OCI-LY1 (cell line): ENCODE data around the gene NPAS3.

ENCODE experiments used
- H2AFZ ChIP-seq: fragments of 200-600 bp; sonication (generic), shearing (Covaris generic); 2 replicates; pipeline ENCODE4 v1.6.0; 2014; ENCODE audit warnings: antibody characterized with exemption, mild to moderate bottlenecking, low read length
- H3F3A ChIP-seq: fragments of 200-600 bp; sonication (generic), shearing (Covaris generic); 2 replicates; pipeline ENCODE4 v1.6.0; 2014; ENCODE audit warnings: mild to moderate bottlenecking, antibody characterized with exemption, low read length, moderate library complexity; ENCODE audit not compliant: insufficient read depth
- H3K27ac ChIP-seq: fragments of 200-600 bp; sonication (generic); 2 replicates; pipeline ENCODE4 v1.5.1; 2014; ENCODE audit warnings: low read length, mixed run types, mild to moderate bottlenecking, low read depth; ENCODE audit not compliant: poor library complexity, severe bottlenecking
- H3K27me3 ChIP-seq: fragments of 200-600 bp; sonication (generic); 2 replicates; pipeline ENCODE4 v1.6.0; 2014; ENCODE audit warnings: antibody characterized with exemption, mild to moderate bottlenecking, low read length, moderate library complexity; ENCODE audit not compliant: insufficient read depth
- H3K36me3 ChIP-seq: fragments of 200-600 bp; sonication (generic); 2 replicates; pipeline ENCODE4 v1.6.1; 2014; ENCODE audit warnings: mild to moderate bottlenecking, antibody characterized with exemption, low read length, moderate library complexity, mixed read lengths; ENCODE audit not compliant: insufficient read depth
- H3K4me1 ChIP-seq: fragments of 200-600 bp; sonication (generic); 2 replicates; pipeline ENCODE4 v1.5.1; 2014; ENCODE audit warnings: mild to moderate bottlenecking, low read length, moderate library complexity; ENCODE audit not compliant: insufficient read depth, severe bottlenecking
- H3K4me2 ChIP-seq: fragments of 200-600 bp; sonication (generic), shearing (Covaris generic); 2 replicates; pipeline ENCODE4 v1.6.1; 2014; ENCODE audit warnings: low read length
- H3K4me3 ChIP-seq: fragments of 200-600 bp; sonication (generic); 2 replicates; pipeline ENCODE4 v1.5.1; 2014; ENCODE audit warnings: low read length, low read depth, mild to moderate bottlenecking, mixed read lengths; ENCODE audit not compliant: poor library complexity, severe bottlenecking
- H3K79me2 ChIP-seq: fragments of 200-600 bp; shearing (Covaris generic); 2 replicates; pipeline ENCODE4 v1.6.1; 2016; ENCODE audit warnings: mixed run types, low read length, mixed read lengths; ENCODE audit not compliant: insufficient read depth
- H3K9ac ChIP-seq: fragments of 200-600 bp; sonication (generic), shearing (Covaris generic); 2 replicates; pipeline ENCODE4 v1.6.1; 2014; ENCODE audit warnings: mild to moderate bottlenecking, low read length, mixed read lengths
- H3K9me2 ChIP-seq: fragments of 200-600 bp; sonication (generic), shearing (Covaris generic); 2 replicates; pipeline ENCODE4 v1.6.1; 2014; ENCODE audit warnings: low read depth, mild to moderate bottlenecking, low read length, mixed read lengths
- H3K9me3 ChIP-seq: fragments of 200-600 bp; shearing (Covaris generic); 2 replicates; pipeline ENCODE4 v1.6.1; 2014; ENCODE audit warnings: low read length, mixed read lengths
- H4K20me1 ChIP-seq: fragments of 200-600 bp; sonication (generic), shearing (Covaris generic); 2 replicates; pipeline ENCODE4 v1.6.0; 2016; ENCODE audit warnings: mild to moderate bottlenecking, low read length; ENCODE audit not compliant: insufficient read depth
- CTCF ChIP-seq: fragments of 200-600 bp; sonication (generic), shearing (Covaris generic); IDR thresholded peaks from 2 replicates; pipeline ENCODE4 v1.5.1; 2017; ENCODE audit warnings: mild to moderate bottlenecking, antibody characterized with exemption, low read length, moderate library complexity, mixed read lengths
- EZH2 ChIP-seq: fragments of 200-600 bp; sonication (generic), shearing (Covaris generic); IDR thresholded peaks from 2 replicates; pipeline ENCODE4 v1.8.0; 2017; ENCODE audit warnings: borderline replicate concordance, mixed run types, mild to moderate bottlenecking, antibody characterized with exemption, low read length, moderate library complexity, mixed read lengths

Gene NPAS3

DNA sequence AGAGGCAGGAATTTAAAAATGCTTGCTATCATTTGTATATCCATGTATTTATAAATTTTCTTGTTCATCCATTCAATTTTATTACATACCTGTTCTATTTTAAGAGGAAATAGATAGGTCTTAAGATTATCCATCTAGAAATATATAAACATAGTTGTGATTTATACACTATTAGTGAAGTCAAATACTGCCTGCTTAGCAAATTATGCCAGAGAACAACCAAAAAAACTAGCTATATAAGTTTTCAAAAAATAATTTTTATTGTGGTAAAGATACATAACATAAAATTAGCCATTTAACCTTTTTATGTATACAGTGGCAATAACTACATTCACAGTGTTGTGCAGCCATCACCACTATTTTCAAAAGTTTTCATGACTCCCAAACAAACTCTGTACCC, 237.3 kb downstream of the NPAS3 start:
- Histone ChIP-seq H3K27ac (no peak overlapping the region), H3F3A (no peaks in the 10 kb centered on the region), H3K9me3 (no peaks in the 10 kb centered on the region), H3K4me1 (no peaks in the 10 kb centered on the region), H3K4me2 (no peak overlapping the region), H3K4me3 (no peak overlapping the region), H3K9ac (no peak overlapping the region), H3K79me2 (no peaks in the 10 kb centered on the region), H3K36me3 (no peaks in the 10 kb centered on the region), H3K9me2 (no peaks in the 10 kb centered on the region), H4K20me1 (no peaks in the 10 kb centered on the region), H3K27me3 (no peaks in the 10 kb centered on the region), H2AFZ (no peak overlapping the region)
- TF ChIP-seq EZH2 (no peak), CTCF (no peak)

- no peaks in the 10 kb centered on the region for H4K20me1 ChIP-seq
- H3K36me3 ChIP-seq: no peaks in the 10 kb centered on the region
- no peak overlapping the region for H2AFZ ChIP-seq
- TF ChIP-seq EZH2 (no peak), CTCF (peak; percentile 18; the same call in 1 of the 2 replicates)
- H3K27ac ChIP-seq: no peak overlapping the region
- no peak overlapping the region for H3K9ac ChIP-seq
- no peaks in the 10 kb centered on the region for H3K27me3 ChIP-seq
- no peaks in the 10 kb centered on the region for H3F3A ChIP-seq
- no peaks in the 10 kb centered on the region for H3K79me2 ChIP-seq
- no peaks in the 10 kb centered on the region for H3K9me3 ChIP-seq
- no peak overlapping the region for H3K4me2 ChIP-seq
- H3K4me1 ChIP-seq: no peaks in the 10 kb centered on the region
- no peaks in the 10 kb centered on the region for H3K9me2 ChIP-seq
- H3K4me3 ChIP-seq: no peak overlapping the region
Measured at GRCh38 chr14:33184587-33184986, 245.9 kb downstream of the NPAS3 start.

- no peaks in the 10 kb centered on the region for H3K79me2 ChIP-seq
- no peak overlapping the region for H3K4me2 ChIP-seq
Measured at GRCh38 chr14:33186656-33187055, 248.0 kb downstream of the NPAS3 start.

More at GRCh38 chr14:33186656-33187055, 248.0 kb downstream of the NPAS3 start:
- H4K20me1 ChIP-seq: no peaks in the 10 kb centered on the region
- no peak overlapping the region for H3K9ac ChIP-seq
- no peak overlapping the region for H3K27ac ChIP-seq
- no peak overlapping the region for H2AFZ ChIP-seq
- TF ChIP-seq EZH2 (no peak), CTCF (no peak)
- H3K4me3 ChIP-seq: no peak overlapping the region
- no peaks in the 10 kb centered on the region for H3K4me1 ChIP-seq
- no peaks in the 10 kb centered on the region for H3K36me3 ChIP-seq
- H3K27me3 ChIP-seq: no peaks in the 10 kb centered on the region
- no peaks in the 10 kb centered on the region for H3K9me3 ChIP-seq
- no peaks in the 10 kb centered on the region for H3K9me2 ChIP-seq
- H3F3A ChIP-seq: no peaks in the 10 kb centered on the region
